Smooth muscle cell (in vitro differentiated cells): ENCODE data around the gene CEP164. TPM values are rescaled to one million over a fixed set of nuclear protein-coding genes. Genes with fewer than 3 reads are reported as not detected.

Experiments
- DNase-seq: peaks from one replicate; lab custom pipeline; 2025; ENCODE audit not compliant: unreplicated experiment; lab: John Stamatoyannopoulos, UW
- H2AFZ ChIP-seq: fragments of 200-600 bp; sonication (generic); 2 replicates; pipeline ENCODE4 v1.6.0; 2016; ENCODE audit warnings: antibody characterized with exemption, low read depth, mild to moderate bottlenecking
- H3F3A ChIP-seq: fragments of 200-600 bp; sonication (generic); 2 replicates; pipeline ENCODE4 v1.6.0; 2017; ENCODE audit warnings: antibody characterized with exemption, low read depth
- H3K27ac ChIP-seq: fragments of 200-600 bp; sonication (generic); 2 replicates; pipeline ENCODE4 v1.5.1; 2016; ENCODE audit warnings: low read depth, mild to moderate bottlenecking
- H3K27me3 ChIP-seq: fragments of 200-600 bp; sonication (generic); 2 replicates; pipeline ENCODE4 v1.6.1; 2016; ENCODE audit warnings: low read depth, mild to moderate bottlenecking
- H3K36me3 ChIP-seq: fragments of 200-600 bp; sonication (generic); 2 replicates; pipeline ENCODE4 v1.5.1; 2016; ENCODE audit warnings: low read depth
- H3K4me1 ChIP-seq: fragments of 200-600 bp; sonication (generic); 2 replicates; pipeline ENCODE4 v1.5.1; 2016; ENCODE audit warnings: low read depth
- H3K4me2 ChIP-seq: fragments of 200-600 bp; sonication (generic); 2 replicates; pipeline ENCODE4 v1.6.0; 2016; ENCODE audit warnings: mild to moderate bottlenecking
- H3K4me3 ChIP-seq: fragments of 200-600 bp; sonication (generic); 2 replicates; pipeline ENCODE4 v1.5.1; 2016; ENCODE audit warnings: mild to moderate bottlenecking
- H3K79me2 ChIP-seq: fragments of 200-600 bp; sonication (generic); 2 replicates; pipeline ENCODE4 v1.6.0; 2016; ENCODE audit warnings: low read depth, mild to moderate bottlenecking
- H3K9ac ChIP-seq: fragments of 200-600 bp; sonication (generic); 2 replicates; pipeline ENCODE4 v1.6.0; 2016; ENCODE audit warnings: low read depth
- H3K9me3 ChIP-seq: fragments of 200-600 bp; sonication (generic); replicated peaks from 2 replicates; pipeline ENCODE4 v1.5.1; 2016; ENCODE audit warnings: low read depth
- H4K20me1 ChIP-seq: fragments of 200-600 bp; sonication (generic); 2 replicates; pipeline ENCODE4 v1.6.0; 2016; ENCODE audit warnings: low read depth
- CTCF ChIP-seq: fragments of 200-600 bp; sonication (generic); IDR thresholded peaks from 2 replicates; pipeline ENCODE4 v1.5.1; 2017; ENCODE audit warnings: borderline replicate concordance, mild to moderate bottlenecking, antibody characterized with exemption; ENCODE audit not compliant: insufficient read depth, poor library complexity, severe bottlenecking
- WGBS: methylation state at CpG from one replicate; pipeline ENCODE4 v1.1.7; 2016; ENCODE audit warnings: low lambda C conversion rate; 5-methylcytosine and 5-hydroxymethylcytosine counted together
- polyA plus RNA-seq: library from polyadenylated mRNA; unstranded; fragments of >200 nt; fragmentation: Nextera tagmentation; extraction: Ambion mirVana; gene quantifications from 2 replicates; pipeline ENCODE4 v1.2.1, GENCODE V29; 2016
- total RNA-seq: library from RNA; depleted of rRNA; stranded (reverse); fragments of >200 nt; gene quantifications from 2 replicates; pipeline ENCODE4 v1.2.3, GENCODE V29; 2014

The CEP164 gene
- total and polyA plus RNA-seq, 2 experiments from 2014 or later = 11.2 to 30.7 TPM

GRCh38 chr11:117410861-117411710, 83.4 kb downstream of the CEP164 start:
- Histone ChIP-seq H3K36me3 (peaks cover 4% of the 10 kb centered on the region), H2AFZ (no peak overlapping the region), H3K9ac (no peak overlapping the region), H3K27me3 (no peaks in the 10 kb centered on the region), H3K9me3 (peaks cover 2% of the 10 kb centered on the region), H3F3A (no peaks in the 10 kb centered on the region), H3K27ac (no peak overlapping the region), H3K4me2 (no peak overlapping the region), H3K79me2 (no peaks in the 10 kb centered on the region), H4K20me1 (no peaks in the 10 kb centered on the region), H3K4me3 (no peak overlapping the region), H3K4me1 (no peaks in the 10 kb centered on the region)
- no peak for DNase-seq
- TF ChIP-seq CTCF = no peak
- WGBS = 84% methylated on average over 13 of the region's 14 CpGs

- no peak overlapping the region for H3K4me2 ChIP-seq
- peaks cover 2% of the 10 kb centered on the region for H3K27me3 ChIP-seq
- no peaks in the 10 kb centered on the region for H3K4me1 ChIP-seq
- no peaks in the 10 kb centered on the region for H3K79me2 ChIP-seq
- no peaks in the 10 kb centered on the region for H4K20me1 ChIP-seq
- no peaks in the 10 kb centered on the region for H3K36me3 ChIP-seq
- H2AFZ ChIP-seq = no peak overlapping the region
- H3F3A ChIP-seq = no peaks in the 10 kb centered on the region
- no peak for DNase-seq
- no peak overlapping the region for H3K27ac ChIP-seq
- H3K9ac ChIP-seq = no peak overlapping the region
- no peaks in the 10 kb centered on the region for H3K9me3 ChIP-seq
- H3K4me3 ChIP-seq = no peak overlapping the region
- WGBS = 75% methylated on average over 10 of the region's 10 CpGs
- no peak for TF ChIP-seq CTCF
Observed at GRCh38 chr11:117411736-117412135, 84.1 kb downstream of the CEP164 start.

GRCh38 chr11:117412176-117412575, 84.5 kb downstream of the CEP164 start:
- no peaks in the 10 kb centered on the region for H4K20me1 ChIP-seq
- 96% methylated on average over 10 of the region's 10 CpGs for WGBS
- no peak overlapping the region for H3K9ac ChIP-seq
- no peaks in the 10 kb centered on the region for H3K36me3 ChIP-seq
- peaks cover 3% of the 10 kb centered on the region for H3K27me3 ChIP-seq
- H3K79me2 ChIP-seq = no peaks in the 10 kb centered on the region
- H2AFZ ChIP-seq = no peak overlapping the region
- H3K4me2 ChIP-seq = no peak overlapping the region
- no peaks in the 10 kb centered on the region for H3K9me3 ChIP-seq
- no peak overlapping the region for H3K4me3 ChIP-seq
- H3F3A ChIP-seq = no peaks in the 10 kb centered on the region
- H3K27ac ChIP-seq = no peak overlapping the region
- H3K4me1 ChIP-seq = no peaks in the 10 kb centered on the region
- no peak for DNase-seq
- TF ChIP-seq CTCF = no peak

- Histone ChIP-seq H3K27me3 (peaks cover 3% of the 10 kb centered on the region), H3K9ac (no peak overlapping the region), H3K4me1 (no peaks in the 10 kb centered on the region), H3K4me3 (no peak overlapping the region), H3K79me2 (no peaks in the 10 kb centered on the region), H3K4me2 (no peak overlapping the region), H3K36me3 (no peaks in the 10 kb centered on the region), H2AFZ (no peak overlapping the region), H3K9me3 (no peaks in the 10 kb centered on the region), H3K27ac (no peak overlapping the region), H3F3A (no peaks in the 10 kb centered on the region), H4K20me1 (no peaks in the 10 kb centered on the region)
- TF ChIP-seq CTCF = no peak
- WGBS = over 99% methylated on average over 8 of the region's 8 CpGs
- no peak for DNase-seq
Observed at GRCh38 chr11:117412653-117413275, 85.1 kb downstream of the CEP164 start.
